Cerebellar nuclear complex (tissue), 1 donor: Measurements from ENCODE around the gene UPK1B.
"Not testable (repeated sequence)": the region's sequence is repeated elsewhere in the genome, so short reads cannot be mapped to it uniquely, and the experiment has no call there.

Source experiments
- DNase-seq, 2 experiments: peaks; one replicate each; lab custom pipeline; 2025; lab: John Stamatoyannopoulos, UW

Gene UPK1B

DNA sequence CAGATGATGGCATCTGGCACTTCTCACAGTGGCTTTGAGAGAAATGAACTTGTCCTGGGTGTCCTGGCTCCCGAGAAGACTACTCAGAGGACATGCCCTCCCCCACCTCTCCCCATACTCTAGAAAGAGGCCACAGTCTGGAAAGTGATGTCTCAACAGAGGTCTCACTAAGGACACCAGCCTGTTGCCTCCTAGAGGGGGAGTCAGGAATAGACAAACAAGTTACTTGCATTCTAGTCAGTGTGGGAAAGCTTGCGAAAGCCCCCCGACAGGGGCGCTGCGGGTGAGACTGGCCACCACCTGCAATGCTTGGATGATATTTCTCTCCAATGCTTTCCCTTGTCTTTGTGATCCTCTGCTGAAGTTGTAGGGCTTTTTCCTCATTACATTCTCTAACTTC is 50.1 kb downstream of the UPK1B start:
- no peak for DNase-seq

DNA sequence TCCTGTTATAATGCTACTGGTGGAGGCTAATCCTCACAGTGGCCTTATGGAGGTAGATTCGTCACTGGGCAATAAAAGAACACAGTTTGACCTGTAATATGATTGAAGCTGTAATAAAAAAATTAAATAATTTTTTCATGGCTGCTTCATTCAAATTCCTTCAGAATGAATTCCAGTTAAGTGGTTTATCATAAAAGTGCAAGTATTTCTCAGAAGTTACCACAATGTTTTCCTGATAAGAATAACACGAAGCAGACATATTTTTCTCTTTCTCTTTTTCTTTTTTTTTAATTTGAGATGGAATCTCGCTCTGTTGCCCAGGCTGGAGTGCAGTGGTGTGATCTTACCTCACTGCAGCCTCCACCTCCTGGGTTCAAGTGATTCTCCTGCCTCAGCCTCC is 51.7 kb downstream of the UPK1B start:
- DNase-seq, result no peak

DNA sequence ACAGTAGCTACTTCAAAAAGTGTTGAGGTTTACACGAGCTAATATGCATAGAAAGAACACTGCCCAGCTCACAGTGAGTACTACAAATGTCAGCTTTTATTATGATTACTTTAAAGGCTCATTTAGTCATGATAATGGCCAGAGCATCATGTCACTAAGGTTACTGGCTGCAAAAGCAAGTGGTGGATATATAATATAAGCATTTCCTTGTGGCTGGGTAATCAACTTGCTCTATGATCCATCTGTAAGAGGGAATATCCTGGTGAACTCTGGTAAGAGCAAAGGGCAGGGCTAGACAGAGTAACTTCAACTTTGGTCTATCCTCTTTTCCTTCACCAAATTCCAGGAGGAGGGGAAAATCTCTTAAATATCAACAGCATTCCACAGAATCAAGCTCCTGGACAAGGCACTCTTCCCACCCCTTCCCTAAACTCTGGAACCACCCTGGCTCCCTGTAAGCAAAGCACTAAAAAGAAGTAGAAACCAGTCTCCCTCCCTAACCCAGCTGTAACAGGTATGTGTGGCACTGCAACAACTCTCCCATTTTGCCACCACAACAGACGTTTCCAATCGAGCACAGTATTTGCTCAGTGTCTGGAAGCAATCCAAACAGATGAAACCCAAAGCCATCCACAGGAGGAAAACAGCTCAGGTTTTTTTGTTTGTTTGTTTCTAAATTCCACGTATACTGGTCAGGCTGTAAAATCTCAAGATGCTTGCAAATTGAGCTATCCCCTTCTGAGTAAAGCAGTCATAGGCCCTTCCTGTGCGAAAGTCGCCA is 53.9 kb downstream of the UPK1B start:
- DNase-seq, result no peak

DNA sequence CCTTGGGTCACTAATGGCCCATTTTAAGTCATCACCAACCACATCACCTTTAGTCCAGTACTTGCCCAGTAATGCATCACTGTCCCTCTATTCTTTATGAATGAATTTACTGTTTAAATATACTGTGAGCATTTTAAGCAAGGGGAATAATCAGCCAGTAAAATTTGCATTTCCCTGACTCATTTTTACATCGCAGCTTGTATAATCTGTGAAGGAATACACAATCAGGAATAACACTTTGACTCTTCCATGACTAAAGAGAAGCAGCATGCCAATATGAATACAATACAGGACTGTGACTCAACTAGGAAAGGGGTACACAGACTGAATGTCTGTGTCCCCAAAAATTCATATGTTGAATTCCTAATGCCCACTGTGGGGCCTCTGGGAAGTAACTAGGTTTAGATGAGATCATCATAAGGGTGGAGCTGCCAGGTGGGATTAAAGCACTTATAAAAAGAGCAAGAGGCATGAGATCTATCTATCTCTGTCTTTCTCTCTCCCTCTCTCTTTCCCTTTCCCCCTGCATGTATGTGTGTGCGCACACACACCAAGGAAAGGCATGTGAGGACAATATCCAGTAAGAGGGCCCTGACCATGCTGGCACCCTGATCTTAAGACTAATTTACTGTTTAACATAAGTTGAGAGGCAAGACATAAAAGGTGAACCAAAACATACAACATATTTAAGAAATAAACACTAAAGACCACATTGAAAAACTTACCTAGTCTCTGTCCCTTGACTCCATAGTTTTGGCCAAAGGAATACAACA is 55.2 kb downstream of the UPK1B start:
- no peak for DNase-seq

DNA sequence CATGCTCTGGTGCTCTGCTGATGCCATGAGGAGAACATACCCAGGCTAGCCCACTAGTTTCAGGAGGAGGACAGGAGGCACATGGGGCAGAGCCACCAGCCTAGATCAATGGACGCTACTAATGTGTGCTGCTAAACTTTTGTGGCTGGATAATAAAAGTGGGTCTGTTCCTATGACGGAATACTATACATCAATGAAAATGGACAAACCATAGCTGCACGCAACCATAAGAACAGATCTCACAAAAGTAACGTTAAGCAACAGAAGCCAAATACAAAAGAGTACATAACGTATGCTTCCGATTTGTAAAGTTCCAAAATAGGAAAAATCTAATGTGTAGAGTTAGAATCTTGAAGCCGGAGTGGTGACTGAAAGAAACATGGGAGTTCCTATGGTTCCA is 55.8 kb downstream of the UPK1B start:
- DNase-seq, result no peak

DNA sequence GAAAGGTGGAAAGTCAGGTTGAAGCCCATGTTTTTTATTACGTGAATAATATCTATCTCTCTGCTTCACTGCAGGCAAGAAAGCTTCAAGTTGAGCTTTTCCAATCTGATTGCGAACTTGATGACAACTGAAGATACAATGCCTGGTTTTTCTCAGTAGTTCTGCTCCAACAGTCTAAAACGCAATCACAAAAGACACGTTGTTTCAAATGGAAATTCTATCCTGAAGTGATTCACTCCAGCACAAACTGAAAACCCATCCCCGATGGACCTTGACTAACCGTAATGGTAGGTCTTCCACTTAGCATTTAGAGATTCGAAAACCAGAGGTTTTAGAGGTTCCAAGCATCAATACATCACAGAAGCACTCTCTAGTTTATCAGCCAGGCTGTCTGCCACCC is 56.7 kb downstream of the UPK1B start:
- DNase-seq, result no peak

DNA sequence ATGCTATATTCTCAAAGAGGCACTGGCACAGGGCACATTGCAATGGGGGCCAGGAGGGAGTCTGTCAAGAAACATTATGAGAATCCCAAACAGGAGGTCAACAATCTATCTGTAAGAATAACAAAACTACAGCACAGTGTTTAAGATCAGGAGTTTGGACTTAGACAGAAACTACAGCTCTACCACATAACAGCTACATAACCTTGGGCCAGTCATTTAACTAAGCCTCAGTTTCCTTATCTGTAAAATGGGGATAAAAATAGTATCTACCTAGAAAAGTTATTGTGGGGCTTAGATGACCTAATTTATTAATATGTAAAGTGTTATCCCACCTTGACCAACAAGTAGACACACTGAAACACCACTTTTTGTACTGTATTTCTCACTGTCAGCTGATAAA is 57.3 kb downstream of the UPK1B start:
- no peak for DNase-seq

DNA sequence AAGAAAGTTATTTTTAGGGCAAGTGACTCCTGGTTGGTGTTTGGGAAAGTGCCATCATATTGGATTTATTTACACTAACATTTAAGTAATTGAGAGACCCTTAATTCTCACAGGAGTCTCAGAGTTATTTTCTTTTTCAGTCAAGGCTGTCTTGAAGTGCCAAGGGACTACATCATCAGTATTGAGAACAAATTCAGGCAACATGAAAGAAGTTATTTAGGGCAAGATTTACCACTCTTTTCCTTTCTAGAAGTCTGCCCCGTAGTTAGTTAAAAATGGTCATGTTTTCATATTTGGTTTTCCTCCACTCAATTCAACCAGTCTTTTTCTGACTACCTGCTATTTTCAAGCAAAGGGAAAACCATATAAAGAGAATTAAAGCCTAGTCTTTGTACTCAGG is 61.2 kb downstream of the UPK1B start:
- no peak for DNase-seq

DNA sequence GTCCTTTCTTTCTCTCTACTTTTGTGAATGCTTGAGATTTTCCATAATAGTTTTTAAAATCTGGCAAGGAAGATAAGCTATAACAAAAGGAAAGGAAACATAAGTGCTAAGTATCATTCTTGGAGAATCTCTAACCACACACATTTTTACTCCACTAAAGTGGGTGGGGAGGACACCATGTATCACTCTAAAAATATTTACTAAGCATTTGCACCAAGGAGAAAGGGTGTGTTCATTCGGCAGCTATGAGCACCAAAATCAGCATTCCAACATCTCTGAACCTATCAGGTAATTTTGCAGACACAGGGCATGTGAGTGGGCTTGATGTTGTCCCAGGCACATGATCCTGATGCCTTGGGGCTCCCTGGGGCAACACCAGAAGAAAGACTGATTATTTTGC is 61.8 kb downstream of the UPK1B start:
- no peak for DNase-seq

DNA sequence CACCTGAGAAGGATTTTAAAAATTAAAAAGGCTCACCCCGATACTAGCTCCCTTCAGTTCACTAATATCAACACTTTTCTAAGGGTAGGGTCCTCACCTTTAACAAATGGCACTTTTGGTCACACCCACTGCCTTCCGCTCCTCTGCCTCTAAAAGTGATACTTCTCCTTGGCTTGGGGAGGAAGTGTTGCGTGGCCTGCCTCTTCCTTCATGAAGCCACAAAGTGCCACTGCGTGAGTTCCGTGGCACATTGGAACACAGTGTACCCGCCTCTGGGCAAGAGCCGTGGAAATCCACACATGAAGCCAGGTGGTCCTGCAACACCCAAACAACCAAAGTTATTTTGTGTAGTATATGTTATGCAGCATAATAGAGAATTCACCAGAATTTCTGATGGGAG is 63.4 kb downstream of the UPK1B start:
- no peak for DNase-seq

DNA sequence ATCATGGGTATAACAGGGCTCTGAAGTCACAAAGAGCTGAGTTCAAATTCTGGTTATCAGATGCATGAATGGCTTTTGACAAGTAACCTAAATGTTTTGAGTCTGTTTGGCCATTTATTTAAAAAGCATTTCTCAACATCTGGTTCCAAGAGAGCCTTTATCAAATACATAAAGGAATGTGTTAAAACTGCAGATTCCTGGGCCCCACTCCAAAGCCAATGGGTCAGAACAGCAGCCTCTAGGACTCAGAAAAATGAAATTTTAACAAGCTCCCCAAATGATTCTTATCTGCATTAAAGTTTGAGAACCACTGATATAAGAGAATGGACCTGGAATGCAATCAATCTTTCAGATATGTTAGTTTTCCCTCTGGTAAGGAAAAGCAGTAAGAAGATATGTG is 63.9 kb downstream of the UPK1B start:
- DNase-seq, result no peak

DNA sequence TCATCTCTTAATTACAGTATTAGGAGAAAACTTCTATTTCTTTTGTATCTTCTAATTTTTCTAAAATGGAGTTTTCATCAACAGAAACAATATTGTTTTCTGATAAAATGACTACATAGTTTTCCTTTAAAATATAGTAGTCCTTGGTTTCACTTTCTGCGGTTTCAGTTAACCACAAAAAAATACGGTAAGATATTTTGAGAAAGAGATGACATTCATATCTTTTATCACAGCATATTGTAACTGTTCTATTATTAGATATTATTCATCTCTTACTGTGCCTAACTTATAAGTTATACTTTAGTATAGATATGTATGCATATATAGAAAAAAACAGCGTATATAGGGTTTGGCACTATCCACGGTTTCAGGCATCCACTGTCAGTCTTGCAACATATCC is 65.0 kb downstream of the UPK1B start:
- DNase-seq, result no peak

DNA sequence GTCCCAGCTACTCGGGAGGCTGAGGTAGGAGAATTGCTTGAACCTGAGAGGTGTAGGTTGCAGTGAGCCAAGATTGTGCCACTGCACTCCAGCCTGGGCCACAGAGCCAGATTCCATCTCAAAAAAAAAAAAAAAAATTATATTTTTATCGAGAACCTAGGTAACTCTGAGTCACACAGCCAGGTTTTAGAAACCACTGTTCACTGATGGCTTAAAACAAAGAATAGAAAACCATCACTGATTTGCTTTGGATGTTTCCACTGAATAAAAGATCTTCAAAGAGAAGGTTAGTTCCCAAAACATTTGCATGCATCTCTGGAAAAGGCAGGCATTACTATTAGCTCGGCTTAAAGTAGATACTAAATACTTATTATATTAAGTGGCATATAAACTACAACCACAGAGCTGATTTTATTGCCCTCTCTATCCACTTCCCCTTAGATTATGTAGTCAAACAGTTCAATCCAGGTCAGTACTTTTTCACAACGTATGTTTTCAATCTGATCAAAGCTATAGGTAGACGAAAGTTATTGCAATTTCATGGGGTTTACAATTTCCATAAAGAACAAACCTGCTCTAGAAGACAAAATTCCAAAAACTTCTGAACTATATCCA is 65.9 kb downstream of the UPK1B start:
- no peak for DNase-seq

DNA sequence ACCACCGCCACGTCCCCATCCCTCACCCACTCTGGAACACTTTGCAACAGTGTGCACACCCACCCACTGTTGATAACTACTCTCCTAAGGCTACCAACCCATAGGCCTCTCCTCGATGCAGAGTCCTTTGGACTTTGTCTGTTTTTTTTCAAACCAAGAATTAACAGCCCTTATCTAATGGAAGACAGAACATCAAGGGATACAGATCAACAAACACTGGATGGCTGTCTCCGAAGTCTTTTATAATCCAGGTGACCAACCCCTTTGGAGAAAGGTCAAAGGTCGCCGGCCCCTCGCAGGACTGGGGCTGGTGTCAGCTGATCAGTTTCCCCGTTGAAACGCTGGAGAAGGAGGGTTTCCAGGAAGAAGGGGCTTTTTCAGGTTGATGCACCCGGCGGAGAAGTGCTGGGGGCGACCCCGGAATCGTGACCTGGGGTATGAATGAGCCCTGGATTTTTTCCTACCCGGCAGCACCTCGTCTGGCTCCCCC is 66.7 kb downstream of the UPK1B start:
- no peak for DNase-seq

DNA sequence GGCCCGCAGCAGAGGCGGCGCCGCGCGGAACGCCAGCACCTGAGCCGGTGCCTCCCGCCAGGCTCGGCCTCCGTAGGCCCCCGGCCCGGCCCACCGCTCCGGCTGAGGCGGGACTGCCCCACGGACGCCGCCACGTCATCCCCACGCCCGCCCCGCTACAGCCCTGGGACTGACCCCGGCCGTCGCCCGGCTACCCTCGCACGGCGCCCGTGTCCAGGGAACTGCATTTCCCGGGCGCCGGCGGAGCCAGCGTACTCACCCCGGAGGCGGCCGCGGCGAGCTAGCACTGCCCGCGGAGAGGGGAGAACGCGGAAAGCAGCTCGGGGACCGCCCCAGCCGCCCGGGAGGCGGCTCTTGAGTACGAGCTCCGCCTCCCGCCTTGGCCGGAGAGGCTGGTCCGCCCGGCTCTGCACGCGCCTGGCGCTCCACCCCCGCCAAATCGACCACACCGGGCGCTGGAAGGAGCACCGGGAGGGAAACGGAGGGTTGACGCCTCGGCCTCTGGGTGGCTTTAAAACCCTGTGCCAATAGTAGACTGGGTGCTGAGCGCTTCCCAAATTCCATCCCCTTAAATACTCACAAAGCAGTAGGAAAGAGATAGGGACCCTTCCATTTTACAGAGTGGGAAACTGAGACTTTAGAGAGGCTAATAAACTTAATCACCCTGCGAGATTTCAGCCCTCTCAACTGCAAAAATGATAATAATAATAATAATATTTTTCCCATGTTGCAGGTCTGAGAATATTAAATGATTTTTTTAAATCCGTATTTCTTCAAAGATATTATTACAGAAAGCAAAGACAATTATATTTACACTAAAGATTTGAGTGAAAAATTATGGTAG is 67.4 kb downstream of the UPK1B start, which contains the start of gene B4GALT4:
Gene B4GALT4, minus strand, starts transcription at position 288 of the 844 bp plus-strand sequence. CDS start 10,779 bp downstream, outside the sequence.
- peak in 1 of 2 experiments; percentile 11 for DNase-seq

DNA sequence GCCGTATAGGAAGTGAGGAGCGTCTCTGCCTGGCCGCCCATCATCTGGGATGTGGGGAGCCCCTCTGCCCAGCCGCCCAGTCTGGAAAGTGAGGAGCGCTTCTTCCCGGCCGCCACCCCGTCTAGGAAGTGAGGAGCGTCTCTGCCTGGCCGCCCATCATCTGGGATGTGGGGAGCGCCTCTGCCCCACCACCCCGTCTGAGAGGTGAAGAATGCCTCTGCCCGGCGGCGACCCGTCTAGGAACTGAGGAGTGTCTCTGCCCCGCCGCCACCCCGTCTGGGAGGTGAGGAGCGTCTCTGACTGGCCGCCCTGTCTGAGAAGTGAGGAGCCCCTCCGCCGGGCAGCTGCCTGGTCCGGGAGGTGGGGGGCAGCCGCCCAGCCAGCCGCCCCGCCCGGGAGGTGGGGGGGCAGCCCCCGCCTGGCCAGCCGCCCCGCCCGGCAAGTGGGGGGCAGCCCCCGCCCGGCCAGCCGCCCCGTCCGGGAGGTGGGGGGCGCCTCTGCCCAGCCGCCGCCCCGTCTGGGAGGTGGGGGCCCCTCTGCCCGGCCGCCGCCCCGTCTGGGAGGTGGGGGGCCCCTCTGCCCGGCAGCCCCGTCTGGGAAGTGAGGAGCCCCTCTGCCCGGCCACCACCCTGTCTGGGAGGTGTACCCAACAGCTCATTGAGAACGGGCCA is 69.1 kb downstream of the UPK1B start:
- DNase-seq, result not testable (repeated sequence)

DNA sequence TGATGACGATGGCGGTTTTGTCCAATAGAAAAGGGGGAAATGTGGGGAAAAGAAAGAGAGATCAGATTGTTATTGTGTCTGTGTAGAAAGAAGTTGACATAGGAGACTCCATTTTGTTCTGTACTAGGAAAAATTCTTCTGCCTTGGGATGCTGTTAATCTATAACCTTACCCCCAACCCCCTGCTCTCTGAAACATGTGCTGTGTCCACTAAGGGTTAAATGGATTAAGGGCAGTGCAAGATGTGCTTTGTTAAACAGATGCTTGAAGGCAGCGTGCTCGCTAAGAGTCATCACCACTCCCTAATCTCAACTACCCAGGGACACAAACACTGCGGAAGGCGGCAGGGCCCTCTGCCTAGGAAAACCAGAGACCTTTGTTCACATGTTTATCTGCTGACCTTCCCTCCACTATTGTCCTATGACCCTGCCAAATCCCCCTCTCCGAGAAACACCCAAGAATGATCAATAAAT is 69.7 kb downstream of the UPK1B start:
- DNase-seq, result not testable (repeated sequence)

DNA sequence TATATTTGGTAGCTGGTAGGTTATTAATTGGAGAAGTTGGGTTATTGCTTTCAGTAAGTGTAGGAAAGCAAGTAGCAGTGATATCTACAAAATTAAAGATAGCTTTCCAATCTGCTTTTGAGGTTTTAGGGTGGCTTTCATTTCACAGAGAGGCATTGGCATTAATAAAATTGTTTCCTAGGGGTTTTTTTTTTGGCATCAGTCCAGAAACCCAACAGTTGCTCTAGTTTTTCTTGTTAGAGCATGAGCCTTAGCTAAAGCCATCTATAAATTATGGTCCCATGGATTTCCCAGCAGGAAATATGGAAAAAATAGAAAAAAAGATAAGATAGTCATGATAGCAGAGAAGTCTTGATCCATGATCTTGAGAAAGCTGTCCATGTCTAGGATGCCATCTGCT is 70.3 kb downstream of the UPK1B start:
- DNase-seq, result no peak

DNA sequence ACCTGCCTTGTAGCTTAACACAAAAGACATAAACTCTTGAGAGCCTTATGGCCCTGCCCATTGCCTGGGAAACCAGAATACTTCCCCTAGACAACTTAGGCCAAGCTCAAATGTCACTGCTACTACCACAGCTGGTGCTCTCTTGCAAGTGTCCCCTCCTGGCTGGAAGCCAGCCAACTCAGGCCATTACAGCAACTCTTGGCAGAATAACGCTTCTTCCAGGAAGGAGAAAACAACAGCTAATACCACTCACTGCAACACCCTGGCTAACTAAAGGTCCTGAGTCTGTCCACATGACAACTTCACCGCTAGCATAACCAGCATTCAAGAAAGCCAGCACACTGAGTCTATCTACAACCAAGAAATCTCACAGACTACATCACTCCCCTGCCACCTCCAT is 72.4 kb downstream of the UPK1B start:
- DNase-seq, result no peak
